Breast epithelium (tissue), 3 donors: ENCODE data around the gene AKIRIN1.
"Not testable (repeated sequence)": the region's sequence is repeated elsewhere in the genome, so short reads cannot be mapped to it uniquely, and the experiment has no call there.

Experiments used
- POLR2A ChIP-seq: fragments of 450-650 bp; IDR thresholded peaks from one replicate; pipeline ENCODE4 v1.6.1; 2016; ENCODE audit warnings: antibody characterized with exemption, mild to moderate bottlenecking, moderate library complexity
- POLR2AphosphoS5 ChIP-seq, 3 donors: sonication (generic); formaldehyde crosslinking; IDR thresholded peaks; one replicate each; pipeline ENCODE4 v1.6.1; 2017; ENCODE audit warnings: antibody characterized with exemption in 3 of 3
- TF ChIP-seq, protein P1 (sequence below), 3 donors: fragments of 450-650 bp; IDR thresholded peaks; one replicate each; pipeline ENCODE4 v1.5.1; 2016 to 2017; ENCODE audit warnings: antibody characterized with exemption in 3 of 3, mild to moderate bottlenecking in 3 of 3, moderate library complexity in 3 of 3

DNA sequence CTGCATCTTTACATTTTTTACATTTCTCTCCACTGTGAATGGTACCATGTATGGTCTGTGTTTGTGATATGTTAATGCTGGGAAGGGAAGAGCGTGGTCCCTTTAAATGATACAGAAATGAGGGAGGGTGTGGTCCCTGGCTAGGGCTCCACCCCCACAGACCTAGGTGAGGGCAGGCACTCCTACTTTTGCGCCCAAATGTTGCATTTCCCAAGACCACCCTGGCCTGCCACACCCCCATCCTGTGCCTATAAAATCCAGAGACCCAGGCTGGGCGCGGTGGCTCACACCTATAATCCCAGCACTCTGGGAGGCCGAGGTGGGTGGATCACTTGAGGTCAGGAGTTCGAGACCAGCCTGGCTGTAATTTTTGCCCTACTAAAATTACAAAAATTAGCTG is 17.9 kb upstream of the AKIRIN1 start:
- not testable (repeated sequence) for TF ChIP-seq POLR2A; POLR2AphosphoS5 (IDR thresholded peaks at IDR 0.05)
- TF ChIP-seq, protein P1, sequence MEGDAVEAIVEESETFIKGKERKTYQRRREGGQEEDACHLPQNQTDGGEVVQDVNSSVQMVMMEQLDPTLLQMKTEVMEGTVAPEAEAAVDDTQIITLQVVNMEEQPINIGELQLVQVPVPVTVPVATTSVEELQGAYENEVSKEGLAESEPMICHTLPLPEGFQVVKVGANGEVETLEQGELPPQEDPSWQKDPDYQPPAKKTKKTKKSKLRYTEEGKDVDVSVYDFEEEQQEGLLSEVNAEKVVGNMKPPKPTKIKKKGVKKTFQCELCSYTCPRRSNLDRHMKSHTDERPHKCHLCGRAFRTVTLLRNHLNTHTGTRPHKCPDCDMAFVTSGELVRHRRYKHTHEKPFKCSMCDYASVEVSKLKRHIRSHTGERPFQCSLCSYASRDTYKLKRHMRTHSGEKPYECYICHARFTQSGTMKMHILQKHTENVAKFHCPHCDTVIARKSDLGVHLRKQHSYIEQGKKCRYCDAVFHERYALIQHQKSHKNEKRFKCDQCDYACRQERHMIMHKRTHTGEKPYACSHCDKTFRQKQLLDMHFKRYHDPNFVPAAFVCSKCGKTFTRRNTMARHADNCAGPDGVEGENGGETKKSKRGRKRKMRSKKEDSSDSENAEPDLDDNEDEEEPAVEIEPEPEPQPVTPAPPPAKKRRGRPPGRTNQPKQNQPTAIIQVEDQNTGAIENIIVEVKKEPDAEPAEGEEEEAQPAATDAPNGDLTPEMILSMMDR (IDR thresholded peaks at IDR 0.05): not testable (repeated sequence)
